Lung (tissue), 12 donors: Measurements from ENCODE around the gene TYRP1. TPM values are rescaled to one million over a fixed set of nuclear protein-coding genes. Genes with fewer than 3 reads are reported as not detected.

Source experiments
- ATAC-seq: fragments of 200-7000 bp; cut with Tn5 transposase; one replicate; pipeline ENCODE4 v1.9.1; 2020; ENCODE audit warnings: moderate number of reproducible peaks; ENCODE audit not compliant: insufficient read depth, low FRiP score
- DNase-seq, 3 donors: peaks; one replicate each; pipeline ENCODE4 v3.0.0-alpha.2; 2013 to 2017
- H3K27ac ChIP-seq, 2 donors: one replicate each; pipeline ENCODE4 v1.5.1; 2013; ENCODE audit warnings: mild to moderate bottlenecking in 2 of 2, moderate library complexity in 2 of 2, control low read depth in 1 of 2, inconsistent platforms in 1 of 2, low read depth in 1 of 2, low read length in 1 of 2
- H3K27me3 ChIP-seq, 3 donors: one replicate each; pipeline ENCODE4 v1.5.1; 2013; ENCODE audit warnings: low read length in 2 of 3; ENCODE audit not compliant: control insufficient read depth in 3 of 3, insufficient read depth in 3 of 3
- H3K36me3 ChIP-seq, 4 donors: one replicate each; pipeline ENCODE4 v1.5.1; 2013; ENCODE audit warnings: low read length in 4 of 4, mild to moderate bottlenecking in 1 of 4, moderate library complexity in 1 of 4; ENCODE audit not compliant: control insufficient read depth in 4 of 4, insufficient read depth in 4 of 4
- H3K4me1 ChIP-seq, 5 donors: one replicate each; pipeline ENCODE4 v1.5.1; 2013; ENCODE audit warnings: low read length in 5 of 5, mild to moderate bottlenecking in 2 of 5, moderate library complexity in 1 of 5; ENCODE audit not compliant: control insufficient read depth in 5 of 5, insufficient read depth in 5 of 5
- H3K4me3 ChIP-seq: one replicate; pipeline ENCODE4 v1.5.1; 2013; ENCODE audit warnings: mild to moderate bottlenecking, control low read depth, moderate library complexity
- H3K9ac ChIP-seq, 2 donors: one replicate each; pipeline ENCODE4 v1.5.1; 2013; ENCODE audit warnings: low read length in 2 of 2, control low read depth in 1 of 2; ENCODE audit not compliant: insufficient read depth in 1 of 2
- H3K9me3 ChIP-seq, 4 donors: one replicate each; pipeline ENCODE4 v1.5.1; 2013; ENCODE audit warnings: low read length in 3 of 4, mild to moderate bottlenecking in 1 of 4, moderate library complexity in 1 of 4; ENCODE audit not compliant: control insufficient read depth in 4 of 4, insufficient read depth in 3 of 4
- WGBS, 2 donors: extraction: QIAGEN DNeasy Blood & Tissue Kit; methylation state at CpG; one replicate each; pipeline ENCODE4 v1.1.7; 2013; 5-methylcytosine and 5-hydroxymethylcytosine counted together
- polyA plus RNA-seq, 2 donors: library from polyadenylated mRNA; stranded (reverse); fragments of 200-250 nt; gene quantifications; one replicate each; pipeline ENCODE4 v1.2.1, GENCODE V29; 2013
- total RNA-seq, 2 donors: library from RNA; depleted of rRNA in 1 of 2; stranded (reverse); fragments of >200 nt in 1 of 2; gene quantifications; one replicate each; pipeline ENCODE4 v1.2.1, GENCODE V29; 2014 to 2021
- TF ChIP-seq, protein P1 (sequence below): IDR thresholded peaks from 2 replicates; pipeline ENCODE4 v1.5.1; 2012; ENCODE audit warnings: mild to moderate bottlenecking; ENCODE audit errors: control extremely low read depth, extremely low read depth
- donor health status: control.
- donor health status: control.
- donor health status: Bipolar disorder and iron deficiency.
- donor health status: healthy.
- donor health status: DM: yes; HTN: yes; CAD: no.

The TYRP1 gene
- total and polyA plus RNA-seq, 4 donors: 0.59 to 5.1 (median 1.3) TPM

DNA sequence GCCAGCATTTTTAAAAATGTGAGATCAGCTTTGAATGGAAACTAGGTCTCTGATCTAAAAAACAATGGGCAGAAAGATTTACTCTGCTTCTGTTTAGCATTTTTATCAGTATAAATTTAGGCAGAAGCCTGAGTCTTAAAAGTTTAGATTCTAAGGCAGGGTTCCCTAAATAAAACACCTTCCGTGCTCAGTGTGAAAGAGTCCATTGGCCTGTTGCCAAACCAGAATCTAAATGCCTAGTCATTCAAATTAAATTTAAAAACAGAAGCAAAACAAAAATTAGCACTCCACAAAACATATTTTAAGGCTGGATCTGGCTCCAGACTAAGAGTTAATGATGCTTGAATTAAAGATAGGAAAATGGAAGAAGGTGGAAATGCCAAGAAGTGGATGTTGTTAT lies 4.5 kb downstream of the TYRP1 start:
- Histone ChIP-seq H3K27me3 (no peaks in the 10 kb centered on the region), H3K27ac (no peak overlapping the region), H3K4me3 (no peak overlapping the region), H3K9me3 (peaks cover 0 to 2% (median 0%) of the 10 kb centered on the region in 4 donors), H3K36me3 (no peaks in the 10 kb centered on the region), H3K9ac (no peak overlapping the region), H3K4me1 (peaks cover 0 to 63% (median 8%) of the 10 kb centered on the region in 5 donors)
- TF ChIP-seq, protein P1, sequence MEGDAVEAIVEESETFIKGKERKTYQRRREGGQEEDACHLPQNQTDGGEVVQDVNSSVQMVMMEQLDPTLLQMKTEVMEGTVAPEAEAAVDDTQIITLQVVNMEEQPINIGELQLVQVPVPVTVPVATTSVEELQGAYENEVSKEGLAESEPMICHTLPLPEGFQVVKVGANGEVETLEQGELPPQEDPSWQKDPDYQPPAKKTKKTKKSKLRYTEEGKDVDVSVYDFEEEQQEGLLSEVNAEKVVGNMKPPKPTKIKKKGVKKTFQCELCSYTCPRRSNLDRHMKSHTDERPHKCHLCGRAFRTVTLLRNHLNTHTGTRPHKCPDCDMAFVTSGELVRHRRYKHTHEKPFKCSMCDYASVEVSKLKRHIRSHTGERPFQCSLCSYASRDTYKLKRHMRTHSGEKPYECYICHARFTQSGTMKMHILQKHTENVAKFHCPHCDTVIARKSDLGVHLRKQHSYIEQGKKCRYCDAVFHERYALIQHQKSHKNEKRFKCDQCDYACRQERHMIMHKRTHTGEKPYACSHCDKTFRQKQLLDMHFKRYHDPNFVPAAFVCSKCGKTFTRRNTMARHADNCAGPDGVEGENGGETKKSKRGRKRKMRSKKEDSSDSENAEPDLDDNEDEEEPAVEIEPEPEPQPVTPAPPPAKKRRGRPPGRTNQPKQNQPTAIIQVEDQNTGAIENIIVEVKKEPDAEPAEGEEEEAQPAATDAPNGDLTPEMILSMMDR: no peak
- WGBS, 2 donors: 0 to 16% methylated on average over 1 of the region's 1 CpG
- DNase-seq (peak in 2 of 3 donors; percentile 28 to 42), ATAC-seq (no peak)

- Histone ChIP-seq H3K27ac (peak overlapping the region in 1 of 2 donors; percentile 41), H3K4me1 (peaks cover 0 to 63% (median 8%) of the 10 kb centered on the region in 5 donors), H3K9me3 (peaks cover 0 to 2% (median 0%) of the 10 kb centered on the region in 4 donors), H3K36me3 (no peaks in the 10 kb centered on the region), H3K27me3 (no peaks in the 10 kb centered on the region), H3K9ac (no peak overlapping the region), H3K4me3 (no peak overlapping the region)
- ATAC-seq (no peak), DNase-seq (peak; percentile 16 to 77 (median 70))
- TF ChIP-seq, protein P1: no peak
- 22 to 23% methylated on average over 4 of the region's 4 CpGs for WGBS, 2 donors
Observed at GRCh38 chr9:12698266-12698665, 5.1 kb downstream of the TYRP1 start.

DNA sequence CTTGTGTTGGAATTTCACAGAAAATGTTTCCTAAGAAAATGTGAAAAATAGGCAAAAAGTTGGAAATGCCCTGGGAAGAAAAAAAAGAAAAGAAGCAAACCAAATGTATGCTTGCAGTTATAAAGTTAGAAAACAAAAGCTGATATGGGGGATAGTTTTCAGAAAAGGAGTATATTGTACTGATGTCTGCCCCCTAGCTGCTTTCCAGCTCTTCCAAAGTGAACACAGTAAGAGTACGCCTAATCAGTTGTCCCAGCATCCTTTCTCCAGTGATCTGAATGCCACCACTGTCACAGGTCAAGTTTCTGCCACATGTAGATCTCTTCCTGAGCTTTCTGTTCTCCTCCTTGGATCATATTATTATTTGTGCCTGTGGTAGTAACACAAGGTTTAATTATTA lies 5.8 kb downstream of the TYRP1 start:
- DNase-seq (peak in 1 of 3 donors; percentile 29), ATAC-seq (no peak)
- H3K9ac ChIP-seq: no peak overlapping the region
- peaks cover 0 to 1% (median 0%) of the 10 kb centered on the region in 4 donors for H3K9me3 ChIP-seq
- peaks cover 0 to 63% (median 8%) of the 10 kb centered on the region in 5 donors for H3K4me1 ChIP-seq
- no peaks in the 10 kb centered on the region for H3K36me3 ChIP-seq
- WGBS, 2 donors: 81 to 92% methylated on average over 1 of the region's 1 CpG
- H3K27me3 ChIP-seq: no peaks in the 10 kb centered on the region
- H3K4me3 ChIP-seq: no peak overlapping the region
- H3K27ac ChIP-seq: peak overlapping the region in 1 of 2 donors; percentile 41
- TF ChIP-seq, protein P1: no peak

- TF ChIP-seq, protein P1: no peak
- no peak overlapping the region for H3K4me3 ChIP-seq
- ATAC-seq: no peak
- no peak overlapping the region for H3K27ac ChIP-seq
- no peak for DNase-seq
- no peaks in the 10 kb centered on the region for H3K9me3 ChIP-seq
- H3K4me1 ChIP-seq: peaks cover 0 to 63% (median 8%) of the 10 kb centered on the region in 5 donors
- no peaks in the 10 kb centered on the region for H3K36me3 ChIP-seq
- no peak overlapping the region for H3K9ac ChIP-seq
- H3K27me3 ChIP-seq: no peaks in the 10 kb centered on the region
Observed at GRCh38 chr9:12699529-12699928, 6.3 kb downstream of the TYRP1 start.
